Stomach (tissue), 9 donors: Measurements from ENCODE around the gene ANKRD17. TPM values are rescaled to one million over a fixed set of nuclear protein-coding genes. Genes with fewer than 3 reads are reported as not detected.

Experiments
- DNase-seq, 2 donors: peaks; one replicate each; pipeline versions ENCODE4 v3.0.0 to v3.0.0-alpha.2; 2013 to 2019
- H3K27ac ChIP-seq, 5 donors: fragments of 200-600 bp in 4 of 5; sonication (generic) in 4 of 5; one replicate each; pipeline ENCODE4 v1.5.1; 2013 to 2019; ENCODE audit warnings: mild to moderate bottlenecking in 1 of 5, moderate library complexity in 1 of 5
- H3K27me3 ChIP-seq, 3 donors: fragments of 200-600 bp; sonication (generic); one replicate each; pipeline ENCODE4 v1.5.1; 2017 to 2019; ENCODE audit warnings: mixed run types in 1 of 3
- H3K36me3 ChIP-seq, 4 donors: fragments of 200-600 bp; sonication (generic); 1 replicate in 3 of 4; 2 replicates in 1 of 4; pipeline ENCODE4 v1.5.1; 2016 to 2019
- H3K4me1 ChIP-seq, 4 donors: fragments of 200-600 bp; sonication (generic); one replicate each; pipeline ENCODE4 v1.5.1; 2016 to 2019
- H3K4me3 ChIP-seq, 4 donors: fragments of 200-600 bp; sonication (generic) in 3 of 4; one replicate each; pipeline ENCODE4 v1.5.1; 2016 to 2019; ENCODE audit warnings: mild to moderate bottlenecking in 1 of 4
- H3K9me3 ChIP-seq, 4 donors: fragments of 200-600 bp; sonication (generic); one replicate each; pipeline ENCODE4 v1.5.1; 2016 to 2019
- EP300 ChIP-seq: sonication (generic); formaldehyde crosslinking; IDR thresholded peaks from one replicate; pipeline ENCODE4 v1.6.1; 2017; ENCODE audit warnings: antibody characterized with exemption
- POLR2A ChIP-seq, 4 donors: fragments of 450-650 bp; IDR thresholded peaks; one replicate each; pipeline ENCODE4 v1.6.1; 2016; ENCODE audit warnings: antibody characterized with exemption in 4 of 4, control low read depth in 2 of 4, mild to moderate bottlenecking in 1 of 4, moderate library complexity in 1 of 4
- POLR2AphosphoS5 ChIP-seq, 3 donors: sonication (generic); formaldehyde crosslinking; IDR thresholded peaks; one replicate each; pipeline ENCODE4 v1.6.1; 2016; ENCODE audit warnings: antibody characterized with exemption in 3 of 3
- WGBS, 5 donors: extraction: QIAGEN DNeasy Blood & Tissue Kit in 3 of 5; methylation state at CpG; one replicate each; pipeline versions ENCODE4 v1.1.5 to v1.1.7; 2013 to 2018; 5-methylcytosine and 5-hydroxymethylcytosine counted together
- intact Hi-C: fragments of 100-400 bp; cut with DNase I; formaldehyde crosslinking; loops from one replicate; pipeline ENCODE4 v1.15.1; 2023; ENCODE audit warnings: low total_unique reads
- polyA plus RNA-seq, 3 donors: library from polyadenylated mRNA; stranded (reverse); fragments of 200-250 nt; gene quantifications; one replicate each; pipeline ENCODE4 v1.2.3, GENCODE V29; 2013
- total RNA-seq, 5 donors: library from RNA; depleted of rRNA; stranded (reverse); fragments of >200 nt; gene quantifications; one replicate each; pipeline versions ENCODE4 v1.1.0 to v1.2.3, GENCODE V29; 2014 to 2016
- TF ChIP-seq, protein P1 (sequence below), 7 experiments: fragments of 450-650 bp in 4 of 7; fragments of 200-600 bp in 3 of 7; sonication (generic) in 3 of 7; IDR thresholded peaks; one replicate each; pipeline ENCODE4 v1.5.1; 2016 to 2019; ENCODE audit warnings: antibody characterized with exemption in 7 of 7, control low read depth in 2 of 7, mild to moderate bottlenecking in 1 of 7
- donor health status: healthy with polysubstance abuse.
- donor health status: Bipolar disorder and iron deficiency.
- donor health status: healthy.

Gene ANKRD17
- total and polyA plus RNA-seq, 8 donors = 6.9 to 128 (median 56.8) TPM

DNA sequence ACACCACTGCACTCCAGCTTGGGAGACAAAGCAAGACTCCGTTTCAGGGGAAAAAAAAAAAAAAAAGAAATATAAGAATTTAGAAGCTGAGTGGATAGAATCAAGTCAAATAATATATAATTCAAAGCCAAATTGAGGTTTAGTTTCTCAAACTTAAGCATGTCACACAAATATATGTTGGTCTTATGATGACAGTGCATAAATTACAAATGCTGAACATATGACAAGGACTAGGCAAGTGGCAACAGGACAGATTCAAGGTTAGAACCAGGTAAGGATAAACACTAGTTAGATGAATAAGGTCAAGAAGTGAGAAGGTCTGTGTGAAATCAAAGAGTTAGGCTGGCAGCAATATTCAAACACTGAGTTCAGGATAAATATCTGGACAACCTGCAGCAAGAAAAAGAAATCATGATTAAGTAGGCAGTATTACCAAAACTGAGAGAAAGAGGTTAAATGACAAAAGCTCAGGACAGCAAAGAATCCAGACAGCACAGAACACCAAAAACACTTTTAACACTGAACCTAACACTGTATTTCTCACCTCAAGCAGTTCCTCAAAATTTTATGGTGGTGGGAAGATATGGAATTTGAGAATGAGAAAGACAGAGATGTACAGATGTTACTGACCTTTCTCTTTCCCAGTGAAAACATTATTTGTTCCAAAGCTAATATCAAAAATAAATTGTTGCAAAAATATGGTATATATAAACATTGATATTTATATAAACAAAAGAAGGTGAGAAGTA is 45.4 kb downstream of the ANKRD17 start:
- WGBS, 5 donors = 88 to 100% (median 100%) methylated on average over 1 of the region's 1 CpG
- no peak for TF ChIP-seq POLR2A (IDR thresholded peaks at IDR 0.05)
- TF ChIP-seq EP300 = no peak
- TF ChIP-seq, protein P1, sequence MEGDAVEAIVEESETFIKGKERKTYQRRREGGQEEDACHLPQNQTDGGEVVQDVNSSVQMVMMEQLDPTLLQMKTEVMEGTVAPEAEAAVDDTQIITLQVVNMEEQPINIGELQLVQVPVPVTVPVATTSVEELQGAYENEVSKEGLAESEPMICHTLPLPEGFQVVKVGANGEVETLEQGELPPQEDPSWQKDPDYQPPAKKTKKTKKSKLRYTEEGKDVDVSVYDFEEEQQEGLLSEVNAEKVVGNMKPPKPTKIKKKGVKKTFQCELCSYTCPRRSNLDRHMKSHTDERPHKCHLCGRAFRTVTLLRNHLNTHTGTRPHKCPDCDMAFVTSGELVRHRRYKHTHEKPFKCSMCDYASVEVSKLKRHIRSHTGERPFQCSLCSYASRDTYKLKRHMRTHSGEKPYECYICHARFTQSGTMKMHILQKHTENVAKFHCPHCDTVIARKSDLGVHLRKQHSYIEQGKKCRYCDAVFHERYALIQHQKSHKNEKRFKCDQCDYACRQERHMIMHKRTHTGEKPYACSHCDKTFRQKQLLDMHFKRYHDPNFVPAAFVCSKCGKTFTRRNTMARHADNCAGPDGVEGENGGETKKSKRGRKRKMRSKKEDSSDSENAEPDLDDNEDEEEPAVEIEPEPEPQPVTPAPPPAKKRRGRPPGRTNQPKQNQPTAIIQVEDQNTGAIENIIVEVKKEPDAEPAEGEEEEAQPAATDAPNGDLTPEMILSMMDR (IDR thresholded peaks at IDR 0.05) = no peak
- no peak for TF ChIP-seq POLR2AphosphoS5 (IDR thresholded peaks at IDR 0.05)

DNA sequence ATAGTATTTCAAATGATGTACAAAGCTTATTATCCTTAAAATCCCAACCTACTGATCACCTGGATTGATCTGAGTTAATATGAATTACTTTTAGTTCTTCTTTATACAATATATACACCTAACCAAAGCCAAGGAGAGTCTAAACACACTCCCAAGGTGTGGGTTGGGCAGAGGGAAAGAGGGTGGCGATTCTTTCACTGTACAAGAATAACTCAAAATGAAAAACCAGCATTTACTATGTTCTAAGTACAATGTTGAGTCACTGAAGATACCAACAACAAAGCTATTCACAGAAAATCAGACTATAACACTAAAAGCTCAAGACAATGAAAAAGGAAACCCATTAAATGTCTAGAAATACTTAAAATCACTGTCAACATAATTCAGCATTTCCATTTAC is 46.6 kb downstream of the ANKRD17 start:
- 84 to 97% (median 93%) methylated on average over 1 of the region's 1 CpG for WGBS, 5 donors
- intact Hi-C loops = no loop called here

More for the DNA sequence above, 45.4 kb downstream of the ANKRD17 start:
- no peak for DNase-seq
- no peak overlapping the region for H3K4me3 ChIP-seq
- intact Hi-C loops = no loop called here
- H3K4me1 ChIP-seq = peaks cover 0 to 26% (median 18%) of the 10 kb centered on the region in 4 donors
- H3K9me3 ChIP-seq = no peaks in the 10 kb centered on the region
- H3K27me3 ChIP-seq = no peaks in the 10 kb centered on the region
- H3K27ac ChIP-seq = no peak overlapping the region
- H3K36me3 ChIP-seq = peaks cover 0 to 4% (median 0%) of the 10 kb centered on the region in 4 donors

DNA sequence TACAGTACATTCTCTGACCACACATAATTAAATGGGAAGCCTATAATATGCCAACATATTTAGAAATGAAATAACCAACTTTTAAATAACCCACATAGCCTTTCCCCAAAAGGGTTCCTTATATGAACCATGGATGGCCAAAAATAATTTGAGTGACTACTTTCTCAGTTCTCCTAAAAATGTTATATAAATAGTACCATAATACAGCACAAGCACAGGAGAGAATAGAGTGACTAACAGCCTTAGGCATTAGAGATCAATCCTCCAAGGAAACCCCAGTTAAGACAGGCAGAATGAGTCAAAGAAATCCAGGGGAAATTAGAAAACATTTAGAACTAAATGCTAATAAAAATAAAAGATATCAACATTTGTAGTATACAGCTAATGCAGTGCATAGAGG is 50.2 kb downstream of the ANKRD17 start:
- Histone ChIP-seq H3K4me1 (peaks cover 0 to 12% (median 3%) of the 10 kb centered on the region in 4 donors), H3K27me3 (no peaks in the 10 kb centered on the region), H3K9me3 (peaks cover 0 to 4% (median 0%) of the 10 kb centered on the region in 4 donors), H3K36me3 (peaks cover 0 to 5% (median 2%) of the 10 kb centered on the region in 4 donors), H3K27ac (no peak overlapping the region), H3K4me3 (no peak overlapping the region)
- TF ChIP-seq POLR2A (IDR thresholded peaks at IDR 0.05) = no peak
- no peak for TF ChIP-seq POLR2AphosphoS5 (IDR thresholded peaks at IDR 0.05)
- TF ChIP-seq EP300 = no peak
- TF ChIP-seq, protein P1 (IDR thresholded peaks at IDR 0.05) = no peak
- intact Hi-C loops = no loop called here
- DNase-seq = no peak

More for the DNA sequence above, 46.6 kb downstream of the ANKRD17 start:
- no peaks in the 10 kb centered on the region for H3K9me3 ChIP-seq
- no peak overlapping the region for H3K27ac ChIP-seq
- no peak overlapping the region for H3K4me3 ChIP-seq
- H3K27me3 ChIP-seq = no peaks in the 10 kb centered on the region
- TF ChIP-seq, protein P1 (IDR thresholded peaks at IDR 0.05) = no peak
- TF ChIP-seq POLR2A (IDR thresholded peaks at IDR 0.05) = no peak
- TF ChIP-seq POLR2AphosphoS5 (IDR thresholded peaks at IDR 0.05) = no peak
- TF ChIP-seq EP300 = no peak
- DNase-seq = no peak
- H3K4me1 ChIP-seq = peaks cover 0 to 22% (median 18%) of the 10 kb centered on the region in 4 donors
- peaks cover 0 to 4% (median 0%) of the 10 kb centered on the region in 4 donors for H3K36me3 ChIP-seq

DNA sequence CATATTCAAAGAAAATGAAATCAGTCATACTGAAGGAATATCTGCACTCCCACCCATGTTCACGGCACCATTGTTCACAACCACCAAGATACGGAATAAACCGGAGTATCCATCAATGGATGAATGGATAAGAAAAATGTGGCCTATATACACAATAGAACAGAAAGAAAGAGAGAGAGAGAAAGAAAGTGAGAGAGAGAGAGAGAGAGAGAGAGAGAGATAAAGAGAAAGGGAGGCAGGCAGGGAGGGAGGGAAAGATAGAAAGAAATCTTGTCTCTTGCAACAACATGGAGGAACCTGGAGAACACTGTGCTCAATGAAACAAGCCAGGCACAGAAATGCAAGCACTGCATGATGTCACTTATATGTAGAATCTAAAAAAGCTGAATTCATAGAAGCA is 52.4 kb downstream of the ANKRD17 start:
- H3K9me3 ChIP-seq = peaks cover 0 to 4% (median 0%) of the 10 kb centered on the region in 4 donors
- no peak for DNase-seq
- WGBS, 5 donors = 96 to 100% (median 97%) methylated on average over 3 of the region's 3 CpGs
- peaks cover 0 to 5% (median 1%) of the 10 kb centered on the region in 4 donors for H3K36me3 ChIP-seq
- H3K27ac ChIP-seq = no peak overlapping the region
- H3K27me3 ChIP-seq = no peaks in the 10 kb centered on the region
- H3K4me3 ChIP-seq = no peak overlapping the region
- intact Hi-C loops = no loop called here
- no peak for TF ChIP-seq POLR2AphosphoS5 (IDR thresholded peaks at IDR 0.05)
- TF ChIP-seq, protein P1 (IDR thresholded peaks at IDR 0.05) = no peak
- TF ChIP-seq EP300 = no peak
- TF ChIP-seq POLR2A (IDR thresholded peaks at IDR 0.05) = no peak
- H3K4me1 ChIP-seq = peaks cover 0 to 8% (median 2%) of the 10 kb centered on the region in 4 donors
